Erythroblast (primary cell): ENCODE results near the gene SEPTIN2.

ENCODE experiments used
- GATA1 ChIP-seq: IDR thresholded peaks from 2 replicates; pipeline ENCODE4 v1.6.1; 2011; ENCODE audit warnings: low read depth, mild to moderate bottlenecking, control low read depth, low read length, moderate library complexity
- POLR2A ChIP-seq: IDR thresholded peaks from 2 replicates; pipeline ENCODE4 v1.6.1; 2011; ENCODE audit warnings: mild to moderate bottlenecking, low read length

- no peak for TF ChIP-seq POLR2A
- TF ChIP-seq GATA1, result no peak
These were observed 43.2 kb upstream of the SEPTIN2 start for GRCh38 chr2:241272303-241273209.
